Neural cell (in vitro differentiated cells): Measurements from ENCODE around the gene PLA2G12B. TPM values are rescaled to one million over a fixed set of nuclear protein-coding genes. Genes with fewer than 3 reads are reported as not detected.
"Not testable (repeated sequence)": the region's sequence is repeated elsewhere in the genome, so short reads cannot be mapped to it uniquely, and the experiment has no call there.

Source experiments
- H2AFZ ChIP-seq: fragments of 200-600, 300-800 bp; sonication (generic), shearing (Covaris generic); 2 replicates; pipeline ENCODE4 v1.6.0; 2014; ENCODE audit warnings: low read depth, mild to moderate bottlenecking, antibody characterized with exemption, low read length, moderate library complexity
- H3F3A ChIP-seq: fragments of 200-600 bp; shearing (Covaris generic); 2 replicates; pipeline ENCODE4 v1.6.1; 2016; ENCODE audit warnings: mild to moderate bottlenecking, moderate library complexity, mixed read lengths, antibody characterized with exemption, low read length; ENCODE audit not compliant: insufficient read depth, poor library complexity, severe bottlenecking
- H3K27ac ChIP-seq: fragments of 200-600, 300-800 bp; sonication (generic), shearing (Covaris generic); 2 replicates; pipeline ENCODE4 v1.5.1; 2014; ENCODE audit warnings: mild to moderate bottlenecking, low read length, moderate library complexity
- H3K27me3 ChIP-seq: fragments of 300-800, 200-600 bp; sonication (generic), shearing (Covaris generic); 2 replicates; pipeline ENCODE4 v1.6.0; 2014; ENCODE audit warnings: mild to moderate bottlenecking, low read depth, low read length, moderate library complexity; ENCODE audit not compliant: insufficient read depth
- H3K36me3 ChIP-seq: fragments of 300-800, 200-600 bp; sonication (generic), shearing (Covaris generic); 2 replicates; pipeline ENCODE4 v1.5.1; 2014; ENCODE audit warnings: mild to moderate bottlenecking, antibody characterized with exemption, low read length, moderate library complexity; ENCODE audit not compliant: insufficient read depth
- H3K4me2 ChIP-seq: fragments of 300-800, 200-600 bp; sonication (generic), shearing (Covaris generic); 2 replicates; pipeline ENCODE4 v1.6.0; 2014; ENCODE audit warnings: mild to moderate bottlenecking, low read length
- H3K4me3 ChIP-seq: fragments of 300-800, 200-600 bp; sonication (generic), shearing (Covaris generic); 2 replicates; pipeline ENCODE4 v1.5.1; 2014; ENCODE audit warnings: mild to moderate bottlenecking, low read length, moderate library complexity
- H3K79me2 ChIP-seq: fragments of 200-600 bp; shearing (Covaris generic); replicated peaks from 2 replicates; pipeline ENCODE4 v1.6.0; 2014; ENCODE audit warnings: mild to moderate bottlenecking, low read length, moderate library complexity; ENCODE audit not compliant: insufficient read depth
- H3K9ac ChIP-seq: fragments of 300-800, 200-600 bp; sonication (generic), shearing (Covaris generic); 2 replicates; pipeline ENCODE4 v1.6.1; 2016; ENCODE audit warnings: mild to moderate bottlenecking, low read length, mixed read lengths
- H3K9me2 ChIP-seq: fragments of 200-600 bp; shearing (Covaris generic); 2 replicates; pipeline ENCODE4 v1.6.1; 2016; ENCODE audit warnings: mild to moderate bottlenecking, low read length, mixed read lengths; ENCODE audit not compliant: insufficient read depth
- H3K9me3 ChIP-seq: fragments of 200-600, 300-800 bp; sonication (generic), shearing (Covaris generic); 2 replicates; pipeline ENCODE4 v1.6.1; 2016; ENCODE audit warnings: mild to moderate bottlenecking, mixed run types, low read length, moderate library complexity, mixed read lengths
- H4K20me1 ChIP-seq: fragments of 200-600 bp; shearing (Covaris generic); 2 replicates; pipeline ENCODE4 v1.6.1; 2016; ENCODE audit warnings: mild to moderate bottlenecking, mixed run types; ENCODE audit not compliant: insufficient read depth
- EP300 ChIP-seq: fragments of 450-650 bp; conservative IDR thresholded peaks from 2 replicates; pipeline ENCODE4 v1.6.1; 2014; ENCODE audit warnings: antibody characterized with exemption, mild to moderate bottlenecking, moderate library complexity; ENCODE audit not compliant: poor library complexity, severe bottlenecking
- EZH2 ChIP-seq: fragments of 200-600, 300-800 bp; shearing (Covaris generic), sonication (generic); IDR thresholded peaks from 2 replicates; pipeline ENCODE4 v1.6.1; 2014; ENCODE audit warnings: antibody characterized with exemption, low read length, borderline replicate concordance, mild to moderate bottlenecking; ENCODE audit not compliant: insufficient read depth, poor library complexity, severe bottlenecking
- MXI1 ChIP-seq: fragments of 450-650 bp; conservative IDR thresholded peaks from 2 replicates; pipeline ENCODE4 v1.6.1; 2014; ENCODE audit warnings: antibody characterized with exemption, mild to moderate bottlenecking; ENCODE audit not compliant: poor library complexity, severe bottlenecking
- POLR2AphosphoS5 ChIP-seq: IDR thresholded peaks from 2 replicates; pipeline ENCODE4 v1.6.1; 2012
- RAD21 ChIP-seq: fragments of 450-650 bp; conservative IDR thresholded peaks from 2 replicates; pipeline ENCODE4 v1.6.1; 2014; ENCODE audit warnings: antibody characterized with exemption, mild to moderate bottlenecking, moderate library complexity
- SMC3 ChIP-seq: fragments of 450-650 bp; conservative IDR thresholded peaks from 2 replicates; pipeline ENCODE4 v1.6.1; 2014; ENCODE audit warnings: antibody characterized with exemption, mild to moderate bottlenecking, moderate library complexity; ENCODE audit not compliant: poor library complexity
- TAF1 ChIP-seq: IDR thresholded peaks from 2 replicates; pipeline ENCODE4 v1.6.1; 2012; ENCODE audit warnings: low read depth
- polyA plus RNA-seq: library from polyadenylated mRNA; depleted of rRNA; stranded (reverse); fragments of >200 nt; gene quantifications from 2 replicates; pipeline ENCODE4 v1.2.3, GENCODE V29; 2014
- TF ChIP-seq, protein P1 (sequence below): IDR thresholded peaks from 2 replicates; pipeline ENCODE4 v1.6.1; 2012; ENCODE audit warnings: borderline replicate concordance
- TF ChIP-seq, protein P2 (sequence below): fragments of 450-650 bp; IDR thresholded peaks from 2 replicates; pipeline ENCODE4 v1.5.1; 2014; ENCODE audit warnings: antibody characterized with exemption, mild to moderate bottlenecking, moderate library complexity; ENCODE audit not compliant: poor library complexity, severe bottlenecking

Gene PLA2G12B
- polyA plus RNA-seq, 1 donor from 2014 or later: not detected

DNA sequence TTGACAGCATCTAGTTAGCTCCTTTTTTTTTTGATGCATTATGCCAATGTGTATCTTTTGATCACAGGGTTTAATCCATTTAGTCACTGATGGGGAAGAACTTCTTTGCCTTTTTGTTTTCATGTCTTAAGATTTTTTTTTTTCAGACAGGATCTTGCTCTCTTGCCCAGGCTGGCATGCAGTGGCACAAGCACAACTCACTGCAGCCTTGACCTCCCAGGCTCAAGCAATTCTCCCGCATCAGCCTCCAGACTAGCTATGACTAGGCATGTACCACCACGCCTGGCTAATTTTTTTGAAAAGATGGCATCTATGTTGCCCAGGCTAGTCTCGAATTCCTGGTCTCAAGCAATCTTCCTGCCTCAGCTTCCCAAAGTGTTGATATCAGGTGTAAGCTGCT lies 46.4 kb upstream of the PLA2G12B start:
- H3K9ac ChIP-seq: no peak overlapping the region
- no peaks in the 10 kb centered on the region for H4K20me1 ChIP-seq
- no peak overlapping the region for H3K4me2 ChIP-seq
- no peaks in the 10 kb centered on the region for H3K27me3 ChIP-seq
- no peaks in the 10 kb centered on the region for H3K9me3 ChIP-seq
- no peak for TF ChIP-seq EP300
- no peak for TF ChIP-seq MXI1
- TF ChIP-seq, protein P1, sequence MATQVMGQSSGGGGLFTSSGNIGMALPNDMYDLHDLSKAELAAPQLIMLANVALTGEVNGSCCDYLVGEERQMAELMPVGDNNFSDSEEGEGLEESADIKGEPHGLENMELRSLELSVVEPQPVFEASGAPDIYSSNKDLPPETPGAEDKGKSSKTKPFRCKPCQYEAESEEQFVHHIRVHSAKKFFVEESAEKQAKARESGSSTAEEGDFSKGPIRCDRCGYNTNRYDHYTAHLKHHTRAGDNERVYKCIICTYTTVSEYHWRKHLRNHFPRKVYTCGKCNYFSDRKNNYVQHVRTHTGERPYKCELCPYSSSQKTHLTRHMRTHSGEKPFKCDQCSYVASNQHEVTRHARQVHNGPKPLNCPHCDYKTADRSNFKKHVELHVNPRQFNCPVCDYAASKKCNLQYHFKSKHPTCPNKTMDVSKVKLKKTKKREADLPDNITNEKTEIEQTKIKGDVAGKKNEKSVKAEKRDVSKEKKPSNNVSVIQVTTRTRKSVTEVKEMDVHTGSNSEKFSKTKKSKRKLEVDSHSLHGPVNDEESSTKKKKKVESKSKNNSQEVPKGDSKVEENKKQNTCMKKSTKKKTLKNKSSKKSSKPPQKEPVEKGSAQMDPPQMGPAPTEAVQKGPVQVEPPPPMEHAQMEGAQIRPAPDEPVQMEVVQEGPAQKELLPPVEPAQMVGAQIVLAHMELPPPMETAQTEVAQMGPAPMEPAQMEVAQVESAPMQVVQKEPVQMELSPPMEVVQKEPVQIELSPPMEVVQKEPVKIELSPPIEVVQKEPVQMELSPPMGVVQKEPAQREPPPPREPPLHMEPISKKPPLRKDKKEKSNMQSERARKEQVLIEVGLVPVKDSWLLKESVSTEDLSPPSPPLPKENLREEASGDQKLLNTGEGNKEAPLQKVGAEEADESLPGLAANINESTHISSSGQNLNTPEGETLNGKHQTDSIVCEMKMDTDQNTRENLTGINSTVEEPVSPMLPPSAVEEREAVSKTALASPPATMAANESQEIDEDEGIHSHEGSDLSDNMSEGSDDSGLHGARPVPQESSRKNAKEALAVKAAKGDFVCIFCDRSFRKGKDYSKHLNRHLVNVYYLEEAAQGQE: no peak
- TF ChIP-seq POLR2AphosphoS5: no peak
- TF ChIP-seq TAF1: no peak
- TF ChIP-seq, protein P2, sequence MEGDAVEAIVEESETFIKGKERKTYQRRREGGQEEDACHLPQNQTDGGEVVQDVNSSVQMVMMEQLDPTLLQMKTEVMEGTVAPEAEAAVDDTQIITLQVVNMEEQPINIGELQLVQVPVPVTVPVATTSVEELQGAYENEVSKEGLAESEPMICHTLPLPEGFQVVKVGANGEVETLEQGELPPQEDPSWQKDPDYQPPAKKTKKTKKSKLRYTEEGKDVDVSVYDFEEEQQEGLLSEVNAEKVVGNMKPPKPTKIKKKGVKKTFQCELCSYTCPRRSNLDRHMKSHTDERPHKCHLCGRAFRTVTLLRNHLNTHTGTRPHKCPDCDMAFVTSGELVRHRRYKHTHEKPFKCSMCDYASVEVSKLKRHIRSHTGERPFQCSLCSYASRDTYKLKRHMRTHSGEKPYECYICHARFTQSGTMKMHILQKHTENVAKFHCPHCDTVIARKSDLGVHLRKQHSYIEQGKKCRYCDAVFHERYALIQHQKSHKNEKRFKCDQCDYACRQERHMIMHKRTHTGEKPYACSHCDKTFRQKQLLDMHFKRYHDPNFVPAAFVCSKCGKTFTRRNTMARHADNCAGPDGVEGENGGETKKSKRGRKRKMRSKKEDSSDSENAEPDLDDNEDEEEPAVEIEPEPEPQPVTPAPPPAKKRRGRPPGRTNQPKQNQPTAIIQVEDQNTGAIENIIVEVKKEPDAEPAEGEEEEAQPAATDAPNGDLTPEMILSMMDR: no peak
- TF ChIP-seq RAD21: no peak
- no peak for TF ChIP-seq SMC3
- no peak for TF ChIP-seq EZH2
- H3F3A ChIP-seq: no peaks in the 10 kb centered on the region
- no peak overlapping the region for H2AFZ ChIP-seq
- no peak overlapping the region for H3K4me3 ChIP-seq
- no peaks in the 10 kb centered on the region for H3K36me3 ChIP-seq
- no peaks in the 10 kb centered on the region for H3K9me2 ChIP-seq
- no peaks in the 10 kb centered on the region for H3K79me2 ChIP-seq
- no peak overlapping the region for H3K27ac ChIP-seq

DNA sequence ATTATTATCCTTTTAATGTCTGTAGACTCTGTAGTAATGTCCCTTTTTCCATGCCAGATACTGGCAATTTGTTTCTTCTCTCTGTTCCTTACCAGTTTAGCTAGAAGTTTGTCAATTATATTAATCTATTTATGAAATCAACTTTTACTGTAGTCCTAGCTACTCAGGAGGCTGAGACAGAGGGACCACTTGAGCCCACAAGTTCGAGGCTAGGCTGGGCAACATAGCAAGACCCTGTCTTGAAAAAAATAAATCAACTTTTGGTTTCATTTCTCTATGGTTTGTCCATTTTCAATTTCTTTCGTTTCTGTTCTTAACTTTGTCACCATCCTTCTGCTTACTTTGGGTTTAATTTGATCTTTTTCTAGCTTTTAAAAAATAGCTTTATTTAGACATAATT lies 42.5 kb upstream of the PLA2G12B start:
- H3K36me3 ChIP-seq: no peaks in the 10 kb centered on the region
- H3K9me3 ChIP-seq: no peaks in the 10 kb centered on the region
- TF ChIP-seq TAF1 (no peak), POLR2AphosphoS5 (no peak), EZH2 (no peak), MXI1 (no peak), SMC3 (no peak), EP300 (no peak), RAD21 (no peak)
- TF ChIP-seq, protein P1: no peak
- TF ChIP-seq, protein P2: no peak

DNA sequence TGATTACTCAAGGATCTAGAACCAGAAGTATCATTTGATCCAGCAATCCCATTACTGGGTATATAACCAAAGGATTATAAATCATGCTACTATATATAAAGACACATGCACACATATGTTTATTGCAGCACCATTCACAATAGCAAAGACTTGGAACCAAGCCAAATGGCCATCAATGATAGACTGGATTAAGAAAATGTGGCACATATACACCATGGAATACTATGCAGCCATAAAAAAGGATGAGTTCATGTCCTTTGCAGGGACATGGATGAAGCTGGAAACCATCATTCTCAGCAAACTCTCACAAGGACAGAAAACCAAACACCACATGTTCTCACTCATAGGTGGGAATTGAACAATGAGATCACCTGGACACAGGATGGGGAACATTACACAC lies 40.9 kb upstream of the PLA2G12B start:
- not testable (repeated sequence) for H3K27ac ChIP-seq, H3K4me3 ChIP-seq, H4K20me1 ChIP-seq, H3F3A ChIP-seq, H3K9ac ChIP-seq, H3K4me2 ChIP-seq, H3K9me2 ChIP-seq, H3K79me2 ChIP-seq, H3K36me3 ChIP-seq, H2AFZ ChIP-seq, H3K27me3 ChIP-seq, H3K9me3 ChIP-seq

More for the DNA sequence above, 42.5 kb upstream of the PLA2G12B start:
- Histone ChIP-seq H3K4me2 (no peak overlapping the region), H4K20me1 (no peaks in the 10 kb centered on the region), H3K27me3 (no peaks in the 10 kb centered on the region), H2AFZ (no peak overlapping the region), H3K4me3 (no peak overlapping the region), H3K9ac (no peak overlapping the region), H3K79me2 (no peaks in the 10 kb centered on the region), H3K9me2 (no peaks in the 10 kb centered on the region), H3K27ac (no peak overlapping the region), H3F3A (no peaks in the 10 kb centered on the region)
